DND-41 (cell line): ENCODE results near the gene TMPRSS6.

Source experiments
- ATAC-seq: fragments of 200-7000 bp; cut with Tn5 transposase; 3 replicates; pipeline ENCODE4 v1.9.1; 2021; ENCODE audit warnings: low read depth; ENCODE audit not compliant: insufficient read depth
- DNase-seq: peaks from one replicate; pipeline ENCODE4 v3.0.0-alpha.2; 2020
- H2AFZ ChIP-seq: 2 replicates; pipeline ENCODE4 v1.6.0; 2012; ENCODE audit warnings: low read depth, low read length
- H3K27ac ChIP-seq: 2 replicates; pipeline ENCODE4 v1.5.1; 2012; ENCODE audit warnings: low read length, inconsistent platforms
- H3K27me3 ChIP-seq: fragments of 200-600 bp; sonication (generic); 2 replicates; pipeline ENCODE4 v1.6.0; 2012; ENCODE audit warnings: low read length, mild to moderate bottlenecking, inconsistent platforms; ENCODE audit not compliant: insufficient read depth, poor library complexity
- H3K36me3 ChIP-seq: 2 replicates; pipeline ENCODE4 v1.5.1; 2012; ENCODE audit warnings: low read length, inconsistent platforms; ENCODE audit not compliant: insufficient read depth
- H3K4me1 ChIP-seq: 2 replicates; pipeline ENCODE4 v1.5.1; 2012; ENCODE audit warnings: mild to moderate bottlenecking, low read length; ENCODE audit not compliant: insufficient read depth
- H3K4me2 ChIP-seq: 2 replicates; pipeline ENCODE4 v1.6.0; 2012; ENCODE audit warnings: mild to moderate bottlenecking, moderate library complexity, low read length, inconsistent platforms; ENCODE audit not compliant: insufficient read depth
- H3K4me3 ChIP-seq, 2 experiments: fragments of 200-600 bp in 1 of 2; shearing (Covaris generic) in 1 of 2; 2 replicates each; pipeline ENCODE4 v1.5.1; 2012 to 2016; ENCODE audit warnings: inconsistent platforms in 2 of 2, low read length in 2 of 2, mild to moderate bottlenecking in 2 of 2, low read depth in 1 of 2, moderate library complexity in 1 of 2
- H3K79me2 ChIP-seq: 2 replicates; pipeline ENCODE4 v1.6.0; 2012; ENCODE audit warnings: low read length, inconsistent platforms; ENCODE audit not compliant: insufficient read depth
- H3K9ac ChIP-seq: 2 replicates; pipeline ENCODE4 v1.6.0; 2012; ENCODE audit warnings: low read depth, mild to moderate bottlenecking, inconsistent platforms, low read length, moderate library complexity
- H3K9me3 ChIP-seq: 2 replicates; pipeline ENCODE4 v1.5.1; 2012; ENCODE audit warnings: low read length, moderate library complexity, mild to moderate bottlenecking, inconsistent platforms; ENCODE audit not compliant: insufficient read depth, severe bottlenecking
- H4K20me1 ChIP-seq: 2 replicates; pipeline ENCODE4 v1.6.0; 2012; ENCODE audit warnings: low read length; ENCODE audit not compliant: insufficient read depth
- CTCF ChIP-seq: IDR thresholded peaks from 2 replicates; pipeline ENCODE4 v1.5.1; 2012; ENCODE audit warnings: borderline replicate concordance, low read length, moderate library complexity, mild to moderate bottlenecking; ENCODE audit not compliant: poor library complexity, severe bottlenecking; ENCODE audit errors: extremely low read depth
- EZH2 ChIP-seq: IDR thresholded peaks from 3 replicates; pipeline ENCODE4 v1.6.1; 2012; ENCODE audit warnings: borderline replicate concordance, low read depth, mild to moderate bottlenecking, moderate library complexity, low read length, inconsistent platforms; ENCODE audit not compliant: severe bottlenecking

The TMPRSS6 gene

DNA sequence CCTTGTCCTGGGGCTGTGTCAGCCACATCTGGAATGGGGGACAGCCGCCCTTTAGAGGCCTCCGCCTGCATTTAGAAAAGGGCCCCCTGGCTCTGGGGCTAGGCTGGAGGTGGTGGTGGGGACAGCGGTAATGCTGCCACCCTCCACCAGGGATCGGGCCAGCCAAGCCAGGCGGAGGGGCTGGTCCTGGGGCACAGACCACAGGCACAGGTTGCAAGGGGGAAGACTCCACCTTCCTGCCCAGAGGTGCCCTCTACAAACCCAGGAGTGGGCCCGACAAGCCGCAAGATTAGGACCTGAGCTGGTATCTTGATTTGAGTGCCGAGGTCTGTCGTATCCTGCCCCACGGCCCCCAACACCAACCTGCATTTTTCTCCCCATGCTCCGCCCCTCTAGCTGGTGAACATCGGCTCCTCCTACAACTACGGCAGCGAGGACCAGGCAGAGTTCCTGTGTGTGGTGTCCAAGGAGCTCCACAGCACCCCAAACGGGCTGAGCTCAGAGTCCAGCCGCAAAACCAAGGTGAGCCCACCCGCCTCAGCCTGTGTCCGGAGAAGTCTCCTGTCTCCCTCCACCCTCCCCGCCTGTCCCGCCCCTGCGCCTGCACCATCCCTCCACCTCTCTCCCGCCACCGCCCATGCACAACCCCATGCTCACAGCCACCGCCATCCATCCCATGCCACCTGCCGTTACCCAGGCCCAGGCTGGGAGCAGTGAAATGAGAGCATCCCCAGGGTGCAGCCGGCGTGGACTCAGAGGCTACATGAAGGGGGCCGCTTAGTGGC is 50.4 kb downstream of the TMPRSS6 start:
- TF ChIP-seq EZH2: no peak
- no peak for TF ChIP-seq CTCF
- H3K4me2 ChIP-seq: no peak overlapping the region
- no peaks in the 10 kb centered on the region for H3K27me3 ChIP-seq
- peaks cover 5% of the 10 kb centered on the region for H4K20me1 ChIP-seq
- peaks cover 57% of the 10 kb centered on the region for H3K36me3 ChIP-seq
- no peak overlapping the region for H2AFZ ChIP-seq
- ATAC-seq: no peak
- H3K4me3 ChIP-seq: no peak overlapping the region
- no peak overlapping the region for H3K27ac ChIP-seq
- DNase-seq: no peak
- H3K4me1 ChIP-seq: no peaks in the 10 kb centered on the region
- H3K79me2 ChIP-seq: no peaks in the 10 kb centered on the region
- no peaks in the 10 kb centered on the region for H3K9me3 ChIP-seq
- no peak overlapping the region for H3K9ac ChIP-seq

DNA sequence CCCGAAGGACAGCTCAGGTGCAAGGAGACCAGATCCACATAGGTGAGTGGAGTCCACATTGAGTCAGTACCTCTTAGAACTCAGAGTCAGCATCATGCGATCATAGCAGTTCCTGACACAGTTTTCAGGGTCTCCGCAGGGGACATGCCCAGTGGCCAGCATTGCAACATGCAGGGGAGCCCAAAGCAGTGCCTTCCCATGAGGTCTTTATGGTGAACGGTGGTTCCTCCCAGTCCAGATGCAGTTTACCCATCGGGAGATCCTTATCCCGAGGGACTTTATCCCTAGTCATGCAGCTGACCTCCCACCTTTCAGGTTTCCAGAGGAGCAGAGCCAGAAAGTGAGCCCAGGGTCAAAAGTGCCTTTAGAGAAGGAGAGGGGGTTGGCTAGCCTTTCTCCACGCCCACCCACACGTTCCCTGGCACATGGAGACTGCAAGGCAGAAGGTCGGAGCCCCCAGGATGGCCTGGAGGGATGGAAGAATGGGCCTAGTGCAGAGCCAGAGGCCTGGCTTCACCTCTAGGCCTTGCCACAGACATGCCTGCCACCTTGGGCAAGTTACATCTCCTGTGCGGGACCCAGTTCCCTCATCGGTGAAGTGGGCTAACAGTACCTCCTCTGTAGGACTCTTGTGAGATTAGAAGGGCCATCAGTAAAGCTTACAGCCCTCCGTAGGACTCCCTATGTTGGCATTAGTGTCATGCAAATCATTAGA is 51.6 kb downstream of the TMPRSS6 start:
- Histone ChIP-seq H3K9ac (no peak overlapping the region), H4K20me1 (peaks cover 5% of the 10 kb centered on the region), H3K4me1 (peaks cover 9% of the 10 kb centered on the region), H2AFZ (no peak overlapping the region), H3K4me2 (no peak overlapping the region), H3K79me2 (no peaks in the 10 kb centered on the region), H3K9me3 (no peaks in the 10 kb centered on the region), H3K36me3 (peaks cover 69% of the 10 kb centered on the region), H3K27me3 (no peaks in the 10 kb centered on the region), H3K27ac (no peak overlapping the region), H3K4me3 (no peak overlapping the region)
- TF ChIP-seq EZH2: no peak
- TF ChIP-seq CTCF: no peak
- DNase-seq (no peak), ATAC-seq (no peak)

GRCh38 chr22:37057226-37057625 is 52.3 kb downstream of the TMPRSS6 start:
- no peak for ATAC-seq
- no peak for DNase-seq
- TF ChIP-seq CTCF (no peak), EZH2 (no peak)
- H3K4me3 ChIP-seq: no peak overlapping the region
- H3K9me3 ChIP-seq: no peaks in the 10 kb centered on the region
- peaks cover 17% of the 10 kb centered on the region for H3K4me1 ChIP-seq
- no peak overlapping the region for H3K4me2 ChIP-seq
- H2AFZ ChIP-seq: no peak overlapping the region
- H4K20me1 ChIP-seq: peaks cover 5% of the 10 kb centered on the region
- peaks cover 2% of the 10 kb centered on the region; the same call in 1 of the 2 replicates for H3K79me2 ChIP-seq
- H3K36me3 ChIP-seq: peaks cover 71% of the 10 kb centered on the region
- H3K27me3 ChIP-seq: no peaks in the 10 kb centered on the region
- H3K9ac ChIP-seq: no peak overlapping the region
- no peak overlapping the region for H3K27ac ChIP-seq
